Uterus (tissue), 2 donors: Measurements from ENCODE around the gene HIPK1.

ENCODE experiments used
- POLR2A ChIP-seq, 2 donors: fragments of 450-650 bp; IDR thresholded peaks; one replicate each; pipeline ENCODE4 v1.6.1; 2016; ENCODE audit warnings: antibody characterized with exemption in 2 of 2, mild to moderate bottlenecking in 1 of 2, moderate library complexity in 1 of 2
- TF ChIP-seq, protein P1 (sequence below), 4 experiments: fragments of 200-600 bp in 2 of 4; fragments of 450-650 bp in 2 of 4; sonication (generic) in 2 of 4; IDR thresholded peaks; one replicate each; pipeline ENCODE4 v1.5.1; 2016 to 2019; ENCODE audit warnings: antibody characterized with exemption in 4 of 4, mild to moderate bottlenecking in 2 of 4, moderate library complexity in 1 of 4

DNA sequence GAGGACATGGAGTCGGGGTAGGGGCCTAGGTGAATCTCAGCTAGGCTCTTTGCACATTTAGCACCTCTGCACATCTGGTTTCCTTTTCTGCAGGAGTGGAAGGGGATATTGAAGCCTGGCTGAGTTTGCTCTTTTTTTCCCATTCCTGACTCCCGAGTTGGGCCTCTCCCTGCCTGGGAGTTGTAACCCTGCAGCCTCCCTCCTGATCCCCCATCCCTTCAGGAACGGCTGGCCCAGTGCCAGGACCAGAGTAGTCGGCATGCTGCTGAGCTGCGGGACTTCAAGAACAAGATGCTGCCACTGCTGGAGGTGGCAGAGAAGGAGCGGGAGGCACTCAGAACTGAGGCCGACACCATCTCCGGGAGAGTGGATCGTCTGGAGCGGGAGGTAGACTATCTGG, 51.0 kb downstream of the HIPK1 start:
- TF ChIP-seq, protein P1, sequence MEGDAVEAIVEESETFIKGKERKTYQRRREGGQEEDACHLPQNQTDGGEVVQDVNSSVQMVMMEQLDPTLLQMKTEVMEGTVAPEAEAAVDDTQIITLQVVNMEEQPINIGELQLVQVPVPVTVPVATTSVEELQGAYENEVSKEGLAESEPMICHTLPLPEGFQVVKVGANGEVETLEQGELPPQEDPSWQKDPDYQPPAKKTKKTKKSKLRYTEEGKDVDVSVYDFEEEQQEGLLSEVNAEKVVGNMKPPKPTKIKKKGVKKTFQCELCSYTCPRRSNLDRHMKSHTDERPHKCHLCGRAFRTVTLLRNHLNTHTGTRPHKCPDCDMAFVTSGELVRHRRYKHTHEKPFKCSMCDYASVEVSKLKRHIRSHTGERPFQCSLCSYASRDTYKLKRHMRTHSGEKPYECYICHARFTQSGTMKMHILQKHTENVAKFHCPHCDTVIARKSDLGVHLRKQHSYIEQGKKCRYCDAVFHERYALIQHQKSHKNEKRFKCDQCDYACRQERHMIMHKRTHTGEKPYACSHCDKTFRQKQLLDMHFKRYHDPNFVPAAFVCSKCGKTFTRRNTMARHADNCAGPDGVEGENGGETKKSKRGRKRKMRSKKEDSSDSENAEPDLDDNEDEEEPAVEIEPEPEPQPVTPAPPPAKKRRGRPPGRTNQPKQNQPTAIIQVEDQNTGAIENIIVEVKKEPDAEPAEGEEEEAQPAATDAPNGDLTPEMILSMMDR (IDR thresholded peaks at IDR 0.05), result no peak
- no peak for TF ChIP-seq POLR2A (IDR thresholded peaks at IDR 0.05)
